PC-3 (cell line): Measurements from ENCODE around the gene TPST2. TPM values are rescaled to one million over a fixed set of nuclear protein-coding genes. Genes with fewer than 3 reads are reported as not detected.

ENCODE experiments used
- ATAC-seq: fragments of 200-7000 bp; cut with Tn5 transposase; 2 replicates; pipeline ENCODE4 v1.9.1; 2020; ENCODE audit warnings: mild to moderate bottlenecking, moderate library complexity
- BruUV-seq: library from RNA; stranded (reverse); fragments of 400-500 nt; replicated peaks from 2 replicates; lab custom pipeline; 2021; lab: Mats Ljungman, UMichigan
- CTCF ChIA-PET: fragments of 300-600 bp; sonication (Branson Sonifier 250); formaldehyde crosslinking; loops from one replicate; lab custom pipeline; 2022; ENCODE audit warnings: antibody characterized with exemption; lab: Charles Lee
- POLR2A ChIA-PET: fragments of 300-600 bp; sonication (Branson Sonifier 250); formaldehyde crosslinking; loops from one replicate; lab custom pipeline; 2022; ENCODE audit warnings: antibody characterized with exemption; ENCODE audit not compliant: unreplicated experiment; lab: Charles Lee
- DNase-seq: peaks from one replicate; pipeline ENCODE4 v3.0.0-alpha.2; 2015
- H2AFZ ChIP-seq: fragments of 300-600 bp; sonication (generic); 2 replicates; pipeline ENCODE4 v1.6.0; 2016; ENCODE audit warnings: antibody characterized with exemption, low read length
- H3F3A ChIP-seq: fragments of 300-600 bp; sonication (generic); one replicate; pipeline ENCODE4 v1.6.0; 2017; ENCODE audit warnings: antibody characterized with exemption, low read length, control low read depth, mild to moderate bottlenecking; ENCODE audit not compliant: unreplicated experiment
- H3K27ac ChIP-seq: fragments of 300-600 bp; sonication (generic); 2 replicates; pipeline ENCODE4 v1.5.1; 2016; ENCODE audit warnings: mild to moderate bottlenecking, low read length
- H3K27me3 ChIP-seq: fragments of 300-600 bp; sonication (generic); 2 replicates; pipeline ENCODE4 v1.6.1; 2016; ENCODE audit warnings: low read length, mixed read lengths
- H3K36me3 ChIP-seq: fragments of 300-600 bp; sonication (generic); 2 replicates; pipeline ENCODE4 v1.6.1; 2016; ENCODE audit warnings: low read depth, mixed run types, low read length, mixed read lengths
- H3K4me1 ChIP-seq: fragments of 300-600 bp; sonication (generic); 2 replicates; pipeline ENCODE4 v1.5.1; 2016; ENCODE audit warnings: low read length; ENCODE audit not compliant: insufficient read depth
- H3K4me2 ChIP-seq: fragments of 300-600 bp; sonication (generic); 2 replicates; pipeline ENCODE4 v1.6.0; 2016; ENCODE audit warnings: low read length
- H3K4me3 ChIP-seq: fragments of 300-600 bp; sonication (generic); 2 replicates; pipeline ENCODE4 v1.5.1; 2016; ENCODE audit warnings: mild to moderate bottlenecking, low read length, mixed read lengths
- H3K79me2 ChIP-seq: fragments of 300-600 bp; sonication (generic); 2 replicates; pipeline ENCODE4 v1.6.1; 2017; ENCODE audit warnings: low read length, mixed read lengths
- H3K9ac ChIP-seq: fragments of 300-600 bp; sonication (generic); 2 replicates; pipeline ENCODE4 v1.6.0; 2016; ENCODE audit warnings: mild to moderate bottlenecking, low read length
- H3K9me2 ChIP-seq: fragments of 300-600 bp; sonication (generic); replicated peaks from 2 replicates; pipeline ENCODE4 v1.6.1; 2016; ENCODE audit warnings: mixed run types, low read length, mixed read lengths
- H3K9me3 ChIP-seq: fragments of 300-600 bp; sonication (generic); 2 replicates; pipeline ENCODE4 v1.6.1; 2016; ENCODE audit warnings: low read length, mixed read lengths
- H4K20me1 ChIP-seq: fragments of 300-600 bp; sonication (generic); 2 replicates; pipeline ENCODE4 v1.6.1; 2016; ENCODE audit warnings: low read length, mixed read lengths
- EZH2 ChIP-seq: fragments of 300-600 bp; sonication (generic); IDR thresholded peaks from one replicate; pipeline ENCODE4 v1.6.1; 2017; ENCODE audit warnings: antibody characterized with exemption, mild to moderate bottlenecking, low read length; ENCODE audit not compliant: unreplicated experiment
- EZH2phosphoT487 ChIP-seq: fragments of 300-600 bp; sonication (generic); IDR thresholded peaks from 2 replicates; pipeline ENCODE4 v1.6.1; 2018; ENCODE audit warnings: mild to moderate bottlenecking, antibody characterized with exemption, low read length, borderline replicate concordance
- intact Hi-C: fragments of 100-400 bp; cut with micrococcal nuclease; formaldehyde crosslinking; loops from 2 replicates; pipeline ENCODE4 v1.9.0; 2023
- total RNA-seq: library from RNA; depleted of rRNA; stranded (reverse); fragments of >200 nt; gene quantifications from 2 replicates; pipeline ENCODE4 v1.2.3, GENCODE V29; 2014
- TF ChIP-seq, protein P1 (sequence below): fragments of 300-600 bp; sonication (generic); conservative IDR thresholded peaks from 2 replicates; pipeline ENCODE4 v1.5.1; 2017; ENCODE audit warnings: antibody characterized with exemption, low read depth, mild to moderate bottlenecking, low read length

Gene TPST2
- total RNA-seq, 1 experiment from 2014 or later = 8.1 TPM

DNA sequence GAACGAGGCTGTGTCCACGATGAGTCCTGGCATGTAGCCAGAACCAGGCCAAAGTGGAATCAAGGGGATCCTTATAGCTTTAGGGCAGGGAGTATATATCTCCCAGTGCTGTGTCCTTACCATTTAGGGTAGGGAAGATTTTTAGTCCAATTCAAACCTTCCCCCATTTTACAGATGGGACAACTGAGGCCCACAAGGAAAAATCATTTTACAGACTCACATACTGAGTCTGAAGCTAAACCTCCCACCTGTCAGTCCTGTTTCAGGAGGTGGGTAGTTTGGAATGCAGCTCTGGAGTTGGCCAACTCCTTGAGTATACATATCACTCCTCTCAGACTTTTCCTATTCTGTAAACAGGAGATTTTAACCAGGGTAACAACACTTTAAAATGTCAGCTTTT lies 44.5 kb downstream of the TPST2 start:
- no peak for ATAC-seq

DNA sequence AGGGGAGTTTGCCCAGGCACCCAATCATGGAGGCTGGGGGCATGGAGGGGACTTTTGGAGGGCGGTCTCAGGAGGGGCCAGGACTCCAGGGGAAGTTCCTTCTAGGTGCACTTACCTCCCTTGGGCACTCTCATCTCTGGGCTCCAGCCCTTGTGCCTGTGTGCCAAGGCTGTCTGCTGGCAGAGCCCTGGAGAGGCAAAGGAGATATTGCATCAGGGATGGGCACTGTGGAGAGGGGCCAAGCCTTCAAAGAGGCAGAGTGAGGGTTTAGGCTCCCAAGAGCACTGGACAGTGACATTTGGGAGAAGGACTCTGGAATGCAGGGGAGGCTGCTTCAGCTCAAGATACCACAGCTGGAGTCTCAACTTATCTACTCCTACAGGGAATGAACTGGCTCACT lies 45.4 kb downstream of the TPST2 start:
- H3K9ac ChIP-seq = no peak overlapping the region
- CTCF ChIA-PET = no interaction called here
- intact Hi-C loops = no loop called here
- H3K4me3 ChIP-seq = no peak overlapping the region
- no peaks in the 10 kb centered on the region for H3F3A ChIP-seq
- H3K9me2 ChIP-seq = no peaks in the 10 kb centered on the region
- no peak for ATAC-seq
- no peaks in the 10 kb centered on the region for H3K27me3 ChIP-seq
- BruUV-seq = no TSS peak
- no peaks in the 10 kb centered on the region for H4K20me1 ChIP-seq
- H3K79me2 ChIP-seq = no peaks in the 10 kb centered on the region
- no peaks in the 10 kb centered on the region for H3K4me1 ChIP-seq
- H3K9me3 ChIP-seq = no peaks in the 10 kb centered on the region
- POLR2A ChIA-PET = no interaction called here
- no peak overlapping the region for H3K27ac ChIP-seq
- H3K4me2 ChIP-seq = no peak overlapping the region
- DNase-seq = no peak
- no peak overlapping the region for H2AFZ ChIP-seq
- H3K36me3 ChIP-seq = no peaks in the 10 kb centered on the region
- no peak for TF ChIP-seq EZH2
- TF ChIP-seq, protein P1, sequence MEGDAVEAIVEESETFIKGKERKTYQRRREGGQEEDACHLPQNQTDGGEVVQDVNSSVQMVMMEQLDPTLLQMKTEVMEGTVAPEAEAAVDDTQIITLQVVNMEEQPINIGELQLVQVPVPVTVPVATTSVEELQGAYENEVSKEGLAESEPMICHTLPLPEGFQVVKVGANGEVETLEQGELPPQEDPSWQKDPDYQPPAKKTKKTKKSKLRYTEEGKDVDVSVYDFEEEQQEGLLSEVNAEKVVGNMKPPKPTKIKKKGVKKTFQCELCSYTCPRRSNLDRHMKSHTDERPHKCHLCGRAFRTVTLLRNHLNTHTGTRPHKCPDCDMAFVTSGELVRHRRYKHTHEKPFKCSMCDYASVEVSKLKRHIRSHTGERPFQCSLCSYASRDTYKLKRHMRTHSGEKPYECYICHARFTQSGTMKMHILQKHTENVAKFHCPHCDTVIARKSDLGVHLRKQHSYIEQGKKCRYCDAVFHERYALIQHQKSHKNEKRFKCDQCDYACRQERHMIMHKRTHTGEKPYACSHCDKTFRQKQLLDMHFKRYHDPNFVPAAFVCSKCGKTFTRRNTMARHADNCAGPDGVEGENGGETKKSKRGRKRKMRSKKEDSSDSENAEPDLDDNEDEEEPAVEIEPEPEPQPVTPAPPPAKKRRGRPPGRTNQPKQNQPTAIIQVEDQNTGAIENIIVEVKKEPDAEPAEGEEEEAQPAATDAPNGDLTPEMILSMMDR = no peak
- no peak for TF ChIP-seq EZH2phosphoT487

More for the DNA sequence above, 44.5 kb downstream of the TPST2 start:
- Histone ChIP-seq H3K4me1 (no peaks in the 10 kb centered on the region), H3K36me3 (no peaks in the 10 kb centered on the region), H3K79me2 (no peaks in the 10 kb centered on the region), H3K4me3 (no peak overlapping the region), H3K9me2 (no peaks in the 10 kb centered on the region), H3K27ac (no peak overlapping the region), H3K27me3 (no peaks in the 10 kb centered on the region), H3K4me2 (no peak overlapping the region), H3K9ac (no peak overlapping the region), H3F3A (no peaks in the 10 kb centered on the region), H4K20me1 (no peaks in the 10 kb centered on the region), H2AFZ (no peak overlapping the region), H3K9me3 (no peaks in the 10 kb centered on the region)
- TF ChIP-seq EZH2phosphoT487 (no peak), EZH2 (no peak)
- TF ChIP-seq, protein P1 = no peak
- POLR2A ChIA-PET = no interaction called here
- no TSS peak for BruUV-seq
- intact Hi-C loops = no loop called here
- no peak for DNase-seq
- CTCF ChIA-PET = no interaction called here

DNA sequence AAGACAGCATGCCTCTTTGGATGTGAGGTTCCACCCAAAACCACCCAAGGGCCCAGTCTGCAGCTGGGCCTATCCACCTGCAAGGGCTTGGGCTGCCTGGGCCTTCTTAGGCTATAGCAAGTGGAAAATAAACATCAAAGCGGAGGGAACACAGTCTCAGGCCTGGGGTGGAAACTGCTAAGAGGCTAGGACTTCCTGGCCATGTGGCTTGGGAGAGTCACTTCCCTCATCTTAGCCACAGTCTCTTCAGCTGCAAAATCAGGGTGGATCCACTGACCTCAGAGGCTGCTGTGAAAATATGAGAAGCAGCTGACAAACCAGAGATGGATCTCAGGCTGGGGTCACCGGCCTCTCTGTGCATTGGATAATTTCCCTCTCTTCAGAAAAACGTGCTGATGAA lies 47.1 kb downstream of the TPST2 start:
- Histone ChIP-seq H2AFZ (no peak overlapping the region), H3K27ac (no peak overlapping the region), H3K4me2 (no peak overlapping the region), H3K9me3 (no peaks in the 10 kb centered on the region), H4K20me1 (no peaks in the 10 kb centered on the region), H3K36me3 (no peaks in the 10 kb centered on the region), H3K27me3 (no peaks in the 10 kb centered on the region), H3K79me2 (no peaks in the 10 kb centered on the region), H3K9ac (no peak overlapping the region), H3K4me3 (no peak overlapping the region), H3F3A (no peaks in the 10 kb centered on the region), H3K4me1 (no peaks in the 10 kb centered on the region), H3K9me2 (no peaks in the 10 kb centered on the region)
- TF ChIP-seq, protein P1 = no peak
- TF ChIP-seq EZH2phosphoT487 (no peak), EZH2 (no peak)
- intact Hi-C loops = no loop called here
- ChIA-PET CTCF (no interaction called here), POLR2A (no interaction called here)
- BruUV-seq = no TSS peak
- ATAC-seq (no peak), DNase-seq (no peak)
